Measurements from ENCODE around the gene IGBP1. TPM values are rescaled to one million over a fixed set of nuclear protein-coding genes. Genes with fewer than 3 reads are reported as not detected.
"Not testable (repeated sequence)": the region's sequence is repeated elsewhere in the genome, so short reads cannot be mapped to it uniquely, and the experiment has no call there.

The IGBP1 gene
- total RNA-seq, 1 experiment from 2014 or later = 41.6 TPM

- ChIA-PET CTCF (no interaction called here), POLR2A (no interaction called here)
- BruUV-seq (replicated peaks) = no TSS peak
- no peaks in the 10 kb centered on the region for H3K36me3 ChIP-seq (ENCODE audit: control insufficient read depth, insufficient read depth, low read length)
- H3K4me3 ChIP-seq (ENCODE audit: low read depth, low read length) = no peak overlapping the region
- no peak for DNase-seq
- no peaks in the 10 kb centered on the region for H3K9me3 Mint-ChIP-seq (ENCODE audit: unreplicated experiment)
- H3K4me3 Mint-ChIP-seq (ENCODE audit: unreplicated experiment) = no peak overlapping the region
- H3K9me3 ChIP-seq = no peaks in the 10 kb centered on the region
- no peaks in the 10 kb centered on the region for H3K36me3 Mint-ChIP-seq (ENCODE audit: insufficient read depth, unreplicated experiment)
- no peaks in the 10 kb centered on the region for H3K4me1 ChIP-seq
- peaks cover 7% of the 10 kb centered on the region for H3K27me3 Mint-ChIP-seq (ENCODE audit: insufficient read depth, unreplicated experiment)
- no peak for TF ChIP-seq CTCF (IDR thresholded peaks at IDR 0.05; ENCODE audit: insufficient read depth in 1 of 2, low read depth in 1 of 2, low read length in 1 of 2, severe bottlenecking in 1 of 2, unreplicated experiment in 1 of 2)
- no peaks in the 10 kb centered on the region for H3K27me3 ChIP-seq (replicated peaks; ENCODE audit: control insufficient read depth, insufficient read depth, low read length)
- H3K4me1 Mint-ChIP-seq (ENCODE audit: low read depth, unreplicated experiment) = no peaks in the 10 kb centered on the region
- H3K27ac Mint-ChIP-seq (ENCODE audit: unreplicated experiment) = no peak overlapping the region
- intact Hi-C loops (cut with micrococcal nuclease; ENCODE audit: unreplicated experiment) = no loop called here
Observed at GRCh38 chrX:70092247-70092646, 41.0 kb upstream of the IGBP1 start.

- ChIA-PET POLR2A (no interaction called here), CTCF (interaction anchor here (0.6 kb wide), 1 partner anchor 37 kb away, joined by 4 read pairs; the partner anchor contains the start of gene IGBP1)
- Mint-ChIP-seq H3K27me3 (ENCODE audit: insufficient read depth, unreplicated experiment) (peaks cover 5% of the 10 kb centered on the region), H3K9me3 (ENCODE audit: unreplicated experiment) (no peaks in the 10 kb centered on the region), H3K4me1 (ENCODE audit: low read depth, unreplicated experiment) (no peaks in the 10 kb centered on the region), H3K4me3 (ENCODE audit: unreplicated experiment) (no peak overlapping the region), H3K27ac (ENCODE audit: unreplicated experiment) (no peak overlapping the region), H3K36me3 (ENCODE audit: insufficient read depth, unreplicated experiment) (no peaks in the 10 kb centered on the region)
- H3K4me1 ChIP-seq = no peaks in the 10 kb centered on the region
- intact Hi-C loops (cut with micrococcal nuclease; ENCODE audit: unreplicated experiment) = loop anchor here (5.0 kb wide), 2 partner anchors 64 to 604 kb away; no protein-coding TSS in a partner anchor
- H3K9me3 ChIP-seq = no peaks in the 10 kb centered on the region
- TF ChIP-seq CTCF (IDR thresholded peaks at IDR 0.05; ENCODE audit: insufficient read depth in 1 of 2, low read depth in 1 of 2, low read length in 1 of 2, severe bottlenecking in 1 of 2, unreplicated experiment in 1 of 2) = no peak
- no peaks in the 10 kb centered on the region for H3K27me3 ChIP-seq (replicated peaks; ENCODE audit: control insufficient read depth, insufficient read depth, low read length)
- DNase-seq = peak in 1 of 2 experiments; percentile 2
- no TSS peak for BruUV-seq (replicated peaks)
- no peaks in the 10 kb centered on the region for H3K36me3 ChIP-seq (ENCODE audit: control insufficient read depth, insufficient read depth, low read length)
- H3K4me3 ChIP-seq (ENCODE audit: low read depth, low read length) = no peak overlapping the region
Observed at GRCh38 chrX:70096052-70096451, 37.2 kb upstream of the IGBP1 start.

GRCh38 chrX:70105229-70105628, 28.0 kb upstream of the IGBP1 start:
- H3K4me3 ChIP-seq (ENCODE audit: low read depth, low read length) = no peak overlapping the region
- intact Hi-C loops (cut with micrococcal nuclease; ENCODE audit: unreplicated experiment) = no loop called here
- no peak overlapping the region for H3K27ac Mint-ChIP-seq (ENCODE audit: unreplicated experiment)
- H3K27me3 Mint-ChIP-seq (ENCODE audit: insufficient read depth, unreplicated experiment) = no peaks in the 10 kb centered on the region
- H3K4me1 Mint-ChIP-seq (ENCODE audit: low read depth, unreplicated experiment) = no peaks in the 10 kb centered on the region
- POLR2A ChIA-PET = no interaction called here
- no peaks in the 10 kb centered on the region for H3K36me3 Mint-ChIP-seq (ENCODE audit: insufficient read depth, unreplicated experiment)
- no peaks in the 10 kb centered on the region for H3K27me3 ChIP-seq (replicated peaks; ENCODE audit: control insufficient read depth, insufficient read depth, low read length)
- no peak for TF ChIP-seq CTCF (IDR thresholded peaks at IDR 0.05; ENCODE audit: insufficient read depth in 1 of 2, low read depth in 1 of 2, low read length in 1 of 2, severe bottlenecking in 1 of 2, unreplicated experiment in 1 of 2)
- no peaks in the 10 kb centered on the region for H3K9me3 ChIP-seq
- DNase-seq = no peak
- no TSS peak for BruUV-seq (replicated peaks)
- no peak overlapping the region for H3K4me3 Mint-ChIP-seq (ENCODE audit: unreplicated experiment)
- H3K36me3 ChIP-seq (ENCODE audit: control insufficient read depth, insufficient read depth, low read length) = no peaks in the 10 kb centered on the region
- H3K4me1 ChIP-seq = no peaks in the 10 kb centered on the region
- CTCF ChIA-PET = no interaction called here
- H3K9me3 Mint-ChIP-seq (ENCODE audit: unreplicated experiment) = no peaks in the 10 kb centered on the region

- CTCF ChIA-PET; H3K4me1 Mint-ChIP-seq (ENCODE audit: low read depth, unreplicated experiment); H3K27ac Mint-ChIP-seq (ENCODE audit: unreplicated experiment); H3K27me3 ChIP-seq (replicated peaks; ENCODE audit: control insufficient read depth, insufficient read depth, low read length); H3K36me3 ChIP-seq (ENCODE audit: control insufficient read depth, insufficient read depth, low read length); BruUV-seq (replicated peaks); H3K9me3 Mint-ChIP-seq (ENCODE audit: unreplicated experiment); H3K9me3 ChIP-seq; H3K27me3 Mint-ChIP-seq (ENCODE audit: insufficient read depth, unreplicated experiment); POLR2A ChIA-PET; intact Hi-C loops (cut with micrococcal nuclease; ENCODE audit: unreplicated experiment); H3K4me1 ChIP-seq; H3K4me3 Mint-ChIP-seq (ENCODE audit: unreplicated experiment); DNase-seq; H3K4me3 ChIP-seq (ENCODE audit: low read depth, low read length); H3K36me3 Mint-ChIP-seq (ENCODE audit: insufficient read depth, unreplicated experiment): not testable (repeated sequence)
Observed at GRCh38 chrX:70111436-70112026, 21.7 kb upstream of the IGBP1 start.

All from Caco-2 (cell line).